Measurements from ENCODE around the gene SPECC1L. TPM values are rescaled to one million over a fixed set of nuclear protein-coding genes. Genes with fewer than 3 reads are reported as not detected.
A peak's percentile ranks its signal among the peaks of the same experiment; 100 is the strongest.

SPECC1L gene
- total RNA-seq, 2 donors from 2014 or later = 80.1 to 88.8 TPM

DNA sequence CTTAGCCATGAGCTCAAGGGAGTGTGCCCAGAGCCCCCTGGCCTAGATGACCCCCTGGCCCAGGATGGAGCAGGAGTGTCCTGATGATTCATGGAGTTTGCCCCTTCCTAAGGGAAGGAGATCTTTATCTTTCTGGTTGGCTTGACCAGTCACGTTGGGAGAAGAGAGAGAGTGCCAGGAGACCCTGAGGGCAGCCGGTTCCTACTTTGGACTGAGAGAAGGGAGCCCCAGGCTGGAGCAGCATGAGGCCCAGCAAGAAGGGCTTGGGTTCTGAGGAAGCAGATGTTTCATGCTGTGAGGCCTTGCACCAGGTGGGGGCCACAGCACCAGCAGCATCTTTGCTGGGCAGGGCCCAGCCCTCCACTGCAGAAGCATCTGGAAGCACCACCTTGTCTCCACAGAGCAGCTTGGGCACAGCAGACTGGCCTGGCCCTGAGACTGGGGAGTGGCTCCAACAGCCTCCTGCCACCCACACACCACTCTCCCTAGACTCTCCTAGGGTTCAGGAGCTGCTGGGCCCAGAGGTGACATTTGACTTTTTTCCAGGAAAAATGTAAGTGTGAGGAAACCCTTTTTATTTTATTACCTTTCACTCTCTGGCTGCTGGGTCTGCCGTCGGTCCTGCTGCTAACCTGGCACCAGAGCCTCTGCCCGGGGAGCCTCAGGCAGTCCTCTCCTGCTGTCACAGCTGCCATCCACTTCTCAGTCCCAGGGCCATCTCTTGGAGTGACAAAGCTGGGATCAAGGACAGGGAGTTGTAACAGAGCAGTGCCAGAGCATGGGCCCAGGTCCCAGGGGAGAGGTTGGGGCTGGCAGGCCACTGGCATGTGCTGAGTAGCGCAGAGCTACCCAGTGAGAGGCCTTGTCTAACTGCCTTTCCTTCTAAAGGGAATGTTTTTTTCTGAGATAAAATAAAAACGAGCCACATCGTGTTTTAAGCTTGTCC is 171.0 kb downstream of the SPECC1L start:
- intact Hi-C loops (cut with DNase I) = no loop called here
- DNase-seq (ENCODE audit: low spot score) = peak; percentile 56

DNA sequence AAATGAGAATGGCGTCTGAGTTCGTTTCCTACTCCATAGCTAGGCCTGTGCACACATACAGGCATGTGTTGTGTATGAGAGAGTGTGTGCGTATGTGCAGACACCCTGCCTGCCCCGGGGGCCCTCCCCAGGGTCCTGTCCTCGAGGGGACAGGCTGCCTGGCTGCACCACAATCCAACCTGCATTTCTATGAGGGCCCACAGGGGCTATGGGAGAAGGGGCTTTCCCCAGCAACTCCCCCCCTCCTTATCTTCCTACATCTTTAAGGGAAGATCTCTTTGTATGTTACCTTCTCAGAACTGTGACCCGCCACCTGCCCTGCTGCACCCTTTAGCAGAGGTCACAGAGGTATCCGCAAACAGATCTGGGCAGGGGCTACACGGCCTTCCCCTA is 171.7 kb downstream of the SPECC1L start:
- intact Hi-C loops (cut with DNase I) = no loop called here
- DNase-seq (ENCODE audit: low spot score) = peak; percentile 26

DNA sequence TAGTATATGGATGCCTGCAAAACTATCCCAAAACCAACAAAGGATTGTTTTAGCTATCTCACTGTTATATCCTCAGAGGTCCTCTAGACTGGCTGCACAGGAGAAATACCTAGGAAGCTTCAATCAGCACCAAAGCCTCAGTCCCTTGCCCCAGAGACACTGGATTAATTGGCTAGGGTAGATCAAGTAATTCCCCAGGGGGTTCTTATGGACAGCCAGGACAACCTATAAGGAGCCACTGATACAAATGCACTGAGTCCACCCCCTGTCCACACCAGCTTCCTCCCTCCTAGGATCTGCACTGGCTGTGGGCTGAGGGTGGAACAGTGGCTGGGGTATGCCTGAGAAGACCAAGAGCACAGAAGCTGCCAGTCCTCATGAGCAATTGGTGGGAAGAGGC is 173.0 kb downstream of the SPECC1L start:
- no peak for DNase-seq (ENCODE audit: low spot score)
- intact Hi-C loops (cut with DNase I) = no loop called here

DNA sequence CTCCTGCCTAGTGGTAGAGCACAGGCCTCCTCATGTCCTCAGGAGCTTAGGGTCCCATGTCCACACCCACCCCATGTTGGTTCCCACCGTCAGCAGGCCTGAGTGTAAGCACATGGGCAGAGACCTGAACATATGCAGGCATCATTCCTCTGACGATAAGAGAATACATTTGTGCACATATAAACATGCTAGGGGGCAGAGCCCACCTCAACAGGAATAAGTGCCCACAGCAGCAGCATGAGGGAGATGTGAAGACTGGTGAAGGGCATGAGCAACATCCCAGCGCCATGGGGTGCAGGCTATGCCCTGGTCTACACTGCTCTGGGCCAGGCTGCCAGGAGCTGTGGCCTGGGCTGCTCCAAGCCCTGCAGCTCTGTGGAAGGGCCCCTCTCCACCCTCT is 173.6 kb downstream of the SPECC1L start:
- intact Hi-C loops (cut with DNase I) = no loop called here
- peak; percentile 44 for DNase-seq (ENCODE audit: low spot score)

DNA sequence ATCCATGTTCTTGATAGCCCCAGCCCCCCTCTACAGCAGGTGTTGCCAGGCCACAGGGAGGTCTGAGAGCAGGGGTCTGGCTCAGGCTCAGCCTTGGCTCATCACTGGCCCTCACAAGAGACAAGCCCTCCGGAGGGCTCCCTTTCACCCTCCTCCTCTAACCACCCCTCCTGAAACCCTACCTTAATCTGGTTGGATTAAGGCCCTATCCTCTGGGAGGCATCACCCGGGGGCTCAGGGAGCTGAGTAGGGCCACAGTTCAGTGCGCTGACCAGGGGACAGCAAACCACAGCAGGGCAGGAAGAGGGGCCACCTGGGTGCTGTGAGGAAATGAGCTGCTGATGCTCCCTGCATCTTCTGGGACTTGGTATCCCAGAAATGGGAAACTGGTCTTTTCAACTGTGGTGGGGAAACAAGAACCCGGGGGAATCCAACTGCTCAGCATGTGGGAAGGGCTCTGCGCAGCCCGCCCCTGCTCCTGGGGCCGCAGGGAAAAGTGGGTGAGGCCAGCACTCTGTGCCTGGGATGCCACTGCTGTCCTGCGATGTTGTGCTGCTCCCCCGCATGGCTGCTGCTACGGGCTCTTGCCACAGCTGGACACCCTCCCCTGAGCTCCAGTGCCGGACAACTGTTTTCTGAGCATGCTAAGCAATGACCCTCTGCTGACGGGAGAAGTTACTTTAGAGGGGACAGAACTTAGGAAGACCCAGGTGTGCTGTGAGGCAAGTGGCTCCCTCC is 174.3 kb downstream of the SPECC1L start:
- DNase-seq (ENCODE audit: low spot score) = peak; percentile 43
- intact Hi-C loops (cut with DNase I) = no loop called here

DNA sequence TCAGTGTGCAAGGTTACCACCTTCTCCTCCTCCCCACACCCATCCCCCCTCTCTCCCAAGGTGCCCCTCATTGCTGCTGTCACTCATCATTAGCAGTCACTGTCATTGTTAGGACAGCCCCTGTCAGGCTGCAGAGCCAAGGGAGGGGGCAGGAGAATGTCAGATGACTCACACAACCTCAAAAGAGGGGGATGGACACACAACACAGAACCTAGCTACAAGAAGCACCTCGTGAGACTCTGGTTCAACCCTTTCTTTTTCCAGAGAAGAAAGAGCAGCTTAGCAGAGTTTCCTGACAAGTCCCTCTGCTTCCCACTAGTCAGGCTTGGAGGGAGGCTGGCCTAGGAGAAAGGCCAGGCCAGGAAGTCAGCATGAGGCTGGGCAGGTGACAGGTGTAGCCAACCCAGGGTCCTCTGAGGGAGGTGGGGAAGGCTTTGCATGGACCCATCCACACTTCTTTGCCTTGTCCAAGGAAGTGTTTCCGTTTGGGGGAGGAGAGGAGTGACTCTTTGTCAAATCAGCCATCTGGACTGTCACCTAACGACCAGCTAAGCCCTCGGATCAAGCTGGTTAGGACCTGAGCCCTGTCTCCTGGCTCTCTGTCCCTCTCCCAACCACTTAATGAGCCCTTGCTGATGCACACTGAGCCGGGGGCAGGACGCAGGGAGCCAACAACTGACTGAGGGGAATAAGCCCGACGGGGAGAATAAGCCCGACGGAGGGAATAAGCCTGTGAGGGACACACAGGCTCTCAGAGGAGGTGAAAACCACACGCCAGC is 175.0 kb downstream of the SPECC1L start:
- DNase-seq (ENCODE audit: low spot score) = no peak
- intact Hi-C loops (cut with DNase I) = no loop called here

DNA sequence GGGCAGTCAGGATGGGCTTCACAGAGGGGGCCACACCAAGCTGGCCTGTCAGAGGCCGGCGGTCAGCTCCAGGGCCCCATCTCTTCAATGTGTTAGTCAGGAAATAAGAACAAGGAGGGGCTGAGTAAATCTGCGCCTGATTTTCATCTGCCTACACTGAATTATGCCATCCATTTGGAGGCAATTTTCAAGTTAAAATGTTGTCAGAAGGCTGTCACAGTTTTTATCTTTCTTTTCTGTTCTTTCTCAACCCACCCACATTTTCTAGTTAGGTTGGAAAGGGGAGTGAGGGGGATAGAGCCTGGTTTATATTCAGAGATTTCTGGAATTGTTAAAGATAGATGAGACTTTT is 175.6 kb downstream of the SPECC1L start:
- DNase-seq (ENCODE audit: low spot score) = no peak
- intact Hi-C loops (cut with DNase I) = no loop called here

DNA sequence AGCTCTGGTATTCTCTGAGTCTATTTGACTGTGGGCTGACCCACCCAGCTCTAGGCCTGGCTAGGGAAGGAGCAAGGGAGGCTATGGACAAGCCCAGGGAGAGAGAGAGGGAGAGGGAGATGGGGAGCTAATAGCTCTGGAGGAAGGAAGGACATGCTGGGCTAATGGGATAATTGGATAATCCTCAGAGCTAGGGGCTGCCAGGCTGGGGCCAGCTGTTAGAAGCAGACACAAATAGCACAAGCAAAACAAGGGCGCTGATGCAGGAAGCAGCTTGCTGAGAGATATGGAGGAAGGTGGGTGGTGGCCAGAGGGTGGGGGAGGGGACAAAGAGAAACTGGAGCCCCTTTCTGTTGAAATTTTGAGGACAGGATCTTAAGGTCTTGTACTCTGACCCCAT is 180.0 kb downstream of the SPECC1L start:
- intact Hi-C loops (cut with DNase I) = no loop called here
- no peak for DNase-seq (ENCODE audit: low spot score)

DNA sequence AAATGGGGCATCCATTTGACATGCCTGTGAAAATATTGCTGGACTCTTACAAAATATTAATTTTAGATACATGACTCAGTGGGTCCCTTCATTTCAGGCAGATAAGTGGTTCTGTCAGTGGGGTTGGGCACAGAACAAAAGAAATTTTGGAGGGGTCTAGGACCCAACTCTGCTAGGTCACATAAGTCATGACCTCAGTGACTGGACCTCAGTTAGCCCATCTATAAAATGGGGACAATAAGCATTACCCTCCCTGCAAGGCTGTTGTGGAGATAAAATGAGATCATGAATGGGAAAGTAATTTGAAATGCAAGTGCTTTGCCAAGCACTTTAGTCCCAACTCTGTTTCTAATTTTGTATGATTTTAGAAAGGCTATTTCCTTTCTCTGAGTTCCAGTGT is 180.5 kb downstream of the SPECC1L start:
- DNase-seq (ENCODE audit: low spot score) = no peak
- intact Hi-C loops (cut with DNase I) = no loop called here

DNA sequence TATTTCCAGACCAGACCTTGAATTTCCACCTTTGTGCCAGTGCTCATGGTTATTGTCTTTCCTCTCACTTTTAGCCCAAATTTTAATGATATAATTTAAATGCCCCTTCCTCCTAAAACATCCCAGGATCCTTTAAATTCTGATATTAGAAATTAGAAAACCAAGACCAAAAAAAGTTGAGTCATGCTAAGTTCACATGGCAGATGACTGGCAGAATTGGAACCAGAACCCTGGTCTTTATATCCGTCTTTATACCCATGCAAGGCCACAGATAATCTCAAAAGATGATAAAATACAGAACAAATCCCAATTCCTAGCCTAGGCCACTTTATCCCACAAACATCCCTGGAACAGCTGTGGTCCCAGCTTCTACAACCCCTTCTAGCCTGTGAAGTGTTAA is 183.2 kb downstream of the SPECC1L start:
- DNase-seq (ENCODE audit: low spot score) = no peak
- intact Hi-C loops (cut with DNase I) = loop anchor here in 1 of 2 donors (2.0 kb wide), 1 partner anchor 45 kb away; no protein-coding TSS in a partner anchor

DNA sequence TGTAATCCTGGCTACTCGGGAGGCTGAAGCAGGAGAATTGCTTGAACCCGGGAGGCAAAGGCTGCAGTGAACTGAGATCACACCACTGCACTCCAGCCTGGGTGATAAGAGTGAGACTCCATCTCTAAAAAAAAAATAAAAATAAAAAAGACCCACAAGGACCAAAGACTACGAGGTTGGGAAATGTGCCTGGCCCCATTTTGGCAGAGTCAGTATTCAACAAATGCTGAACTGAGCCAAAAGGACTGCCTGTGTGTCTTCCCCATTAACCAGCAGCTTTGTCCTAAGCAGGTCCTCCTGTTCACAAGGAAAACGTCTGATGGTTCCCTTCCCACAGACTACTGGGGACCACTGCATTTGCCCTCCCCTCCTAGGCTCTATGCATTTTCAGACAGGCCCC is 184.4 kb downstream of the SPECC1L start:
- intact Hi-C loops (cut with DNase I) = loop anchor here in 1 of 2 donors (2.0 kb wide), 1 partner anchor 46 kb away; no protein-coding TSS in a partner anchor
- no peak for DNase-seq (ENCODE audit: low spot score)

DNA sequence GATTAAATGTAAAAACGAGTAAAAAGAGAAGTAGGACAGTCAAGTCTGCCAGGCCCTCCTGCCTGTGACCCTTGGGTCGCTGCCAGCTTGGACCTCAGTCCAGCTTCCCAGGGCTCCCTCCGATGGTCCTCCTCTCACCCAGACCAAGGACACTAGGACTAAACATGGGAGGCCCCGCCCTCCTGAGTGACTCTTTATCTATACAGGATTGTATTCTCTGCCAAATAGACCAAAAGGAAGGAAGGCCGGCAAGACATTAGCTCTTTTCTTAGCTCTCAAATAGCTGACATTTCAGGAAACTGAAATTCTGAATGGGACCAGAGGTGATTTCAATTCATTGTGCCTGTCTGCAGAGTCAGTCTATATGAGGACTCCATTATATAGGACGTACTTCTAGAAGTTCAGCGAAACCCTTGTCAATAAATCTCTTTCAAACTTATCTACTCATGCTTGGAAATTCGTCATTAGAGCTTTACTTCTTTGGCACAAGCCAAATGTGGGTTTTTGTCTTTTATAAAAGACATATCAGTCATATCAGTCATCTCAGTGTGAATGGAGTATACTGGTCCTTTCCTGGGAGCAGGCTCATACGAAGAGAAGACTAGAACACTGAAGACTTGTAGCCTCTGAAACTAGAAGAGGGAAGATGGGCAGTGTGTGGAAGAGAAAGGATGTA is 185.3 kb downstream of the SPECC1L start:
- intact Hi-C loops (cut with DNase I) = loop anchor here in 1 of 2 donors (2.0 kb wide), 1 partner anchor 47 kb away; no protein-coding TSS in a partner anchor
- DNase-seq (ENCODE audit: low spot score) = peak; percentile 80

DNA sequence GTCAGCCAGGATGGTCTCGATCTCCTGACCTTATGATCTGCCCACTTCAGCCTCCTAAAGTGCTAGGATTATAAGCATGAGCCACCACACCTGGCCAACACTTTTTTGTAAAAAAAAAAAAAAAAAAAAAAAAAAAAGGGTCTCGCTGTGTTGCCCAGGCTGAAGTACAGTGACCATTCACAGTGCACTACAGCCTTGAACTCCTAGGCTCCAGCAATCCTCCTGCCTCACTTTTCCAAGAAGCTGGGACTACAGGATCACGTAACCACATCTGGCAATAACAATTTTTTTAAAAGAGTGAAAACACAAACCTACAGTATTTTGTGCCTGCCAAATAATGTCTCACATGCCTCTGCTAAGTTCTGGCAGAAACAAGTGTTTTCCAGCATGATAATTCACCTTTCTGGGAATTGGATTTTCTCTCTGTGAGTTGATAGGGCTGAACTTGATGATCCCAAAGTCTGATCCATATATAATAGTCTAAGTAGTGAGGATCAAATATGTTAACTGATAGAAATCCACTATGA is 187.3 kb downstream of the SPECC1L start:
- no peak for DNase-seq (ENCODE audit: low spot score)
- intact Hi-C loops (cut with DNase I) = no loop called here

DNA sequence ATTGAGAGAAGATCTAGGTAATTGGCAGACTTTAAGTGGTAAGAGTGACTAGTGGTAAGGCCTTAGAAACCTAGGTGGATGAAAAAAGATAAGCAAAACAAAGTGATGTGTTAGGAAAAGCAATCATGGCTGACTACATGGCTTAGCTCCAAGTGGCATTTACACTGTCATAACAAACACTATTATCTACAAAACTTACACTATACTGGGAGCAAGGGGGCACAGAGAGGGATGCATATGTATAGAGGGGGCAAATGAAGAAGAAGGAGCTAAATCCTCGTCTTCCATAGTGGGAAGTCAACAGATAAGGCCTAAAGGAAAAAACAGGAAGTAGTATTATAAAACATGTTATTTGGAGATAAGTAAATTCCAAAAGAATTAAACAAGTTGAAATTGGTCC is 189.3 kb downstream of the SPECC1L start:
- intact Hi-C loops (cut with DNase I) = no loop called here
- no peak for DNase-seq (ENCODE audit: low spot score)

DNA sequence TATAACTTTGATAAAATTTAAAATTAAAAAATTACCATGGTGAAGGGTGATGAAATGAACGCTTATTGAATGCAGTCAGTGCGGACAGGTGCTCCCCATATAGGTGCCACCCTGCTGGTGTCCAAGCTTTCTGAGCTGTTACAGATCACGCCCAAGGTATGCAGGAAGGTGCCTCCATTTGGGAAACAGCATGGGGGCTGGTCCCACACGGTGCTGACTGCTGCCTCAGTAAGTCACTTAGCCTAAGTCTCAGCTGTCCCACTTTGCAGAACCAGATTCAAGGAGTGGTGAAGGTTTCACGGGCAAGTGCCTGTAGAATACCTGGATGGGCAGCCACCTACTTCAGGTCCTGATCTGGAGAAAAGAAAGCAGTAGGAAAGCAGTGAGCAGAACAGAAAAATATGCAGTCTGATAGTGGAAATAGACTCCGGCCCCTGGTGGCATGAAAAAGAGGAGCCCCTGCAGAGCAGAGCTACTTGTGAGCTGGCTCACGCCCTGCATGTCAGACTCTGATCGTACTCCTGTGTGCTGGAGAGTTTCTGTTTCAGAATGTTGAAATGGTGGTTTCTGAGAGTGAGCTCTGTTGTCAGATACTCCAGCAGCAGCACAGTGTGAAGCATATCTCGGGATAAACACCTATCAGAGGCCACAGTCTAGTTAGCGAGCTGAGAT is 189.9 kb downstream of the SPECC1L start:
- intact Hi-C loops (cut with DNase I) = no loop called here
- no peak for DNase-seq (ENCODE audit: low spot score)

DNA sequence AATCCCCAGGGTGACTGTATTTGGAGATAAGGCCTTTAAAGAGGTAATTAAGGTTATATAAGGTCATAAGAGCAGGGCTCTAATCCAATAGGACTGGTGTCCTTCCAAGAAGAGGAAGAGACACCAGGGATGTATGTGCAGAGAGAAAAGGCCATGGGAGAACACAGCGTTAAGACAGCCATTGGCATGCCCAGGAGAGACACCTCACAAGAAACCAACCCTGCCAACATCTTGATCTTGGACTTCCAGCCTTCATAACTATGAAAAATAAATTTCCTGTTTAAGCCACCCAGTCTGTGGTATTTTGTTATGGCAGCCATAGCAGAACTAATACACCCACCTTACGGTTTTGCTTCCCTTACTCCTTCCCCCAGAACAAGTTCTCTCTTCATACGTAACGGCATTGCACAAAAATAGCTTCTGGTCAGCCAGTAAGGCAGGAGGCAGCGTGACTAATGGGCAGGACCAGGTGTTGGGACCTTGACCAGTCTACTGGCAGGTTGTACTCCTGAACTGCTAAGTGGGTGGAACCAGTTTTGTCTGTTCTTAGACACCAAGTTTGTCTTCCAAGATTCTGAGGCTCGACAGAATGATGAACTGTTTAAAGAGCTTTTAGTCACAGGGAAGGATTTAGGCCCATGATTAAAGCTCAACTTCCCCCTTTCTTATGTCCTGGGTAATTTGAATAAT is 192.6 kb downstream of the SPECC1L start:
- no peak for DNase-seq (ENCODE audit: low spot score)
- intact Hi-C loops (cut with DNase I) = no loop called here

DNA sequence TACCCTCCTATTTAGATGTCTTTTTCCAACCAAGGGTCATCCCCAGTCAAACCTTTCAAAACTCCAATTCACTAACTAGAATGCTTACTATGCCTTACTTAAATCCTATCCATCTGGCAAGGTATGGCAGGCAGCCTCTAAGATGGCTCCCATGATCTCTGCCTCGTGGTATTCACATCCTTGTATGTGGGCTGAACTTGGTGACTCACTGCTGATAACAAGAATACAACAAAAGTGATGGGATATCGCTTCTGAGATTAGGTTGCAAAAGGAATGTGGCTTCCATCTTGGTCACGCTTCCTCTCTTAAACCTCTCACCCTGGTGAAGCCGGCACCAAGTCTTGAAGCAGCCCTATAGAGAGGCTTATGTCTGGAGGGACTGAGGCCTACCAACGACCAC is 194.9 kb downstream of the SPECC1L start:
- no peak for DNase-seq (ENCODE audit: low spot score)
- intact Hi-C loops (cut with DNase I) = no loop called here

DNA sequence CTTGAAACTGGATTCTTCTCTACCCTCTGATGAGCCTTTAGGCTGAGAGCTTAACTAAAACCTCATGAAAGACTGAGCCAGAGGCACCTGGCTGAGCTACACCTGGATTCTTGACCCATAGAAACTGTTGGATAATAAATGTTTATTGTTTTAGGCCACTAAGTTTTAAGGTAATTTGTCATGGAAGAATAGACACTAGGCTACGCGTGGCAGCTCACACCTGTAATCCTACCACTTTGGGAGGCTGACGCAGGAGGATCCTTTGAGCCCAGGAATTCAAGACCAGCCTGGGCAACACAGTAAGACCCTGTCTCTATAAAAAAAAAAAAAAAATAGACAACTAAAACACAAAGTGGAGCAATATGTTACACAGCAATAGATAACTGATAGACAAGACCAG is 195.3 kb downstream of the SPECC1L start:
- DNase-seq (ENCODE audit: low spot score) = no peak
- intact Hi-C loops (cut with DNase I) = no loop called here

Measured in posterior vena cava (tissue), 2 donors.